ENCODE measurements around the gene ANKRD11.
"Not testable (repeated sequence)": the region's sequence is repeated elsewhere in the genome, so short reads cannot be mapped to it uniquely, and the experiment has no call there.

Gene ANKRD11

GRCh38 chr16:89343501-89344457 lies 146.6 kb downstream of the ANKRD11 start:
- DNase-seq, result no peak

GRCh38 chr16:89341697-89342694 lies 148.4 kb downstream of the ANKRD11 start:
- DNase-seq, result no peak

DNA sequence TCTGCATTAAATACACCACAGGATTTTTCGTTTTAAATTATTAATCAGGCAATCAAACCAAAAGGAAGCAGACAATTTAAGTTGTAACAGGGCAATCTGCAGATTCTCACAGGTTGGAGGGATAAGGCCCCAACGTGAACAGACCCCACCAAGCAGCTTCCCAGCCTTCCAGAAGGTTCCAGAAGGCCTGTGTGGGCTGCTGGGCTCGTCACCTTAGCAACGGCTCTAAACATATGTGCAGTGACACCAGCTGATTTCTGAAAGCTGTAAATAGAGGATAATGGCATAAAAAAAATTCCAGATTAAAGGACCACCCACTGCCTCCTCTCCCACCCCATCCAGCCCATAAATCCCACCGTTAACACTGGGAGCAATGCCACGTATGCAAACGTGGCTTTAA lies 149.1 kb downstream of the ANKRD11 start:
- no peak for DNase-seq

DNA sequence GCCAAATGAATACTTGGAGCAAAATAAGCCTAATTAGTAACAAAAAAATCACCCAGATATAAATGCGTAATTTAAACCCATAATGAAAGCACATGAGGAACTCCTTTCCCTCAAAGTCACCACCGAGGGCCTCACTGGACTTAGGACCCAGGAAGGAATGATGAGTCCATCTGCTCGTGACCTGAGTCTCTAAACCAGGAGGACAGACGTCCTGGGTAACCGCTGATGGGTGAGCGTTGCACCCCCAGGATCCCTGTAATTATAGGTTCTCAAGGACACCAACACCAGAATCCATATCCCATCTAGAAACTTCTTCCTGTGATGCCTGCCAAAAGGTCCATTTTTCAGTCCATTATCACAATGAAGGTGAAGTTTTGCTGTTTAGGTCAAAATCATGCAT lies 151.5 kb downstream of the ANKRD11 start:
- no peak for DNase-seq

- DNase-seq, result no peak
These were observed 152.4 kb downstream of the ANKRD11 start for GRCh38 chr16:89337965-89338364.

DNA sequence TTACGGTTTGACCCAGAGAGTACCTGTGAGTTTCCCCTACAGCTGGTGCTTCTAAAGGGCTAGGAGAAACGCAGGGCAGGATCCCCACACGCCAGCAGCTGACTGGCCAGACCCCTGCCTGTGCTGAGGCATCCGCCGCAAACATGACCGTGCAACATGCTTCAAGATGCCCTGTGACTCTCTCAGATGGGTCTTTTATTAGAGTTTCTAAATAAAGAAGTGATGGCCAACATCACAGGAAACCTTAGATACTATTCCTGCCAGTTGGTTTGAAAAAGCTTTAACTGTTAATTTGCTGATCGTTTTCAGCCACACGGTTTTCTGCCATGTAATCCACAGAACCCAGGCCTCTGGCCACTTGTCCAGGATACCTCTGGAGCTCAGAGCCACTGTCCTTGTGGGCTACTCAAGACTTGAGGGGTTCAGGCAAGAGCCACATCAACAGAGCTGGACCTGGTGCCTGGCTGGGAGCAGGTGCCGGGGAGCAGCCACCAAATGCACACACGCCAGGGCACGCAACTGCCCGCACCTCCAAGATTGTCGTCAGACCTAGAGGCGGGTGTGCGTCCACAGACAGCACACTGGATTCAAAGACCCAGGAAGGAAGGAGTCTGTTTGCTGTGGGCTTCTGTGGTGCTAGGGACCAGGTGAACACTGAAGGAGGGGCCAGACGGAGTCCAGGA lies 154.4 kb downstream of the ANKRD11 start:
- no peak for DNase-seq

DNA sequence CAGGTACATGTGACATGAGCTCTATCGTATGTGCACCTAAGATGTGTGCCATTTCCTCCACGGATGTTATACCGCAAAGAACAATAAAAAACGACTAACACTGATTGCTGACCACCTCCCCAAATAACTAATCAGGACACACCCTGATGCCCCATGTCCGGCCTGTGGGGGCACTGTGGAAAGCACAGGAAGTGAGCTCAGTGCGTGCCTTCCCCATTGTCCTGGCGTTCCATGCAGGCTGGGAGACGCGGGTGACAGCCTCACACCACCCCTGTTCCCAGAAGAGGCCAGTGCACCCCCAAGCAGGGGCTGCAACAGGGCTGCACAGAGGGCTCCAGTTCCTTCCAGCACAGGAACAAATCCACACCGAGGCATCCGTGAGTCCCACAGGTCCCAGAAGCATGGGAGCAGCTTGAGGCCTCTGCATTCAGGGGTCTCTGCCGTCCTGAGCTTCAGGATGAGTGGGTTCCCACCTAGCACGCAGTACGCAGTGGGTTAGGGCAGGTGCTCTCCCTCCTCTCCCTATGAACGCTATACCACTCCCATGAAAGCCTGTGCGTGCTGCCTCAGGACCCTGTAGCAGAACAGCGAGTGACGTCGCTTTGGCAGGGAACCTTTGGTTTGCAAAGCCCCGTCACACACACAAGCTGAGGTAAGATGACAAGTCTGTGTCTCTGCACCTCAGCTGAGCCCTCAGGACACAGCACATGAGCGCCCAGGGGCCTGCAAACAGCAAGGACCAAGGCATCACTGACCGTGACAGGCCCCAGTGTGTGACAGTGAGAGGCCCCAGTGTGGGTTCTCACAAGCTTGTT lies 155.2 kb downstream of the ANKRD11 start:
- DNase-seq, result no peak

DNA sequence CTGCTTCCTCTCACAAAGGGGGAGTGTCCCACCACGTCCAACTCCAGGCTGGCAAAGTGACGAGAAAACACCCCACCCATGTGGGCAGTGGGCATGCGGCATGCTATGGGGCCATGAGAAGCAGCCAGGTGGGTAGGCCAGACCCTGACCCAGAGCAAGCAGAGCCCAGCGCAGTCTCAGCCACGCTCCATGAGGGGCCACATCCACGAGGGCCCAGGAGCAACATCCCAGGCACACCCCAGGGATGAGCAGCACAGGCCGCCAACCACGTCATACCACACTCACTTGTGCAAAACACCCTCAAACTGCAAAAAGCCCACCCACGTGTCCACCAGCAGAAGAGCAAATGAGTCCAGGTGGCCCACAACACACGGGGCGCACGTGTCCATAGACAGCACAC lies 155.9 kb downstream of the ANKRD11 start:
- DNase-seq, result no peak

DNA sequence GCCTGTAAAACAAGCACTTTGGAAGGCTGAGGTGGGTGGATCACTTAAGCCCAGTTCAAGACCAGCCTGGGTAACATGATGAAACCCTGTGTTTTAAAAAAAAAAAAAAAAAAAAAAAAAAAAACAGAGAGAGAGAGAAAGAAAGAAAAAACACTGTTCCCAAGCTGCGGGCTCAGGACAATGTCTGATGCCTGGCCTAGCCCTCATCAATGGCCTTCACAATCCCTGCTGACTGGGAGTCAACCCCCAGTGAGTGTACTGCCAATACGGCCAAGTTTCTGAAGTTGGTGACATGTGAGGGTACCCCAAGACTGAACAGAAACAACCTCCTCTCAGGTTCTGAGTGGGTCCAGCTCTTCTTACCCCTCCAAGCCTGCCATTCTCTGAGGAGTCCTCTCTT lies 156.3 kb downstream of the ANKRD11 start:
- DNase-seq, result no peak

- not testable (repeated sequence) for DNase-seq
These were observed 156.9 kb downstream of the ANKRD11 start for GRCh38 chr16:89333401-89334001.

- no peak for DNase-seq
These were observed 157.5 kb downstream of the ANKRD11 start for GRCh38 chr16:89332902-89333245.

- no peak for DNase-seq
These were observed 158.0 kb downstream of the ANKRD11 start for GRCh38 chr16:89332243-89332901.

DNA sequence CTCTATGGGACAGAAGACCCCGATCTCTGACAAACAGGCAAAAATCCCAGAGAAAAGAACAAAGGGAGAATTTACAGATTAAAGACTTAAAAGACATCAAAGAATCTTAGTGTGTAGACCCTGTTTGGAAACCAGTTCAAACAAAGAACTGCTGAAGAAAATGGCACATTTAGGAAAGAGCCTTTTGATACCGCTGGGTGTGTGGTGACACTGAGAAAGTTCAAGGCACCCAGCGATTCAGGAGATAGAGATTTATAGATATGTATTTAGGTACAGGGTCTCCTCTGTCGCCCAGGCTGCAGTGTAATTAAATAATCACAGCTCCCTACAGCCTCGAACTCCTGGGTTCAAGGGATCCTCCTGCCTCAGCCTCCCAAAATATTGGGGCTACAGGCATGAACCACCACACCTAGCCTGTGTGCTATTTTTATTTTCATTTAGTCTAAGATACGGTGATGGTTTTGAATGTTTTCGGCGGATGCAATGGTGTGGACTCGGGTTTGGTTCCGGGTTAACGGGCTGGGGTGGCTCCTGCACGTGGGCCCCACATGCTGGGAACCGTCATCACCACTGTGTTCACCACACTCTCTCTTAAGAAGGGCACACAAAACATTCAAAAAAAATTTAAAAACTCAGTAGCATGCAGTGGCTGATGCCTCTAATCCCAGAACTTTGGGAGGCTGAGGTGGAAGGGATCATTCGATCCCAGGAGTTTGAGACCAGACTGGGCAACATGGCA lies 158.8 kb downstream of the ANKRD11 start:
- DNase-seq, result no peak

DNA sequence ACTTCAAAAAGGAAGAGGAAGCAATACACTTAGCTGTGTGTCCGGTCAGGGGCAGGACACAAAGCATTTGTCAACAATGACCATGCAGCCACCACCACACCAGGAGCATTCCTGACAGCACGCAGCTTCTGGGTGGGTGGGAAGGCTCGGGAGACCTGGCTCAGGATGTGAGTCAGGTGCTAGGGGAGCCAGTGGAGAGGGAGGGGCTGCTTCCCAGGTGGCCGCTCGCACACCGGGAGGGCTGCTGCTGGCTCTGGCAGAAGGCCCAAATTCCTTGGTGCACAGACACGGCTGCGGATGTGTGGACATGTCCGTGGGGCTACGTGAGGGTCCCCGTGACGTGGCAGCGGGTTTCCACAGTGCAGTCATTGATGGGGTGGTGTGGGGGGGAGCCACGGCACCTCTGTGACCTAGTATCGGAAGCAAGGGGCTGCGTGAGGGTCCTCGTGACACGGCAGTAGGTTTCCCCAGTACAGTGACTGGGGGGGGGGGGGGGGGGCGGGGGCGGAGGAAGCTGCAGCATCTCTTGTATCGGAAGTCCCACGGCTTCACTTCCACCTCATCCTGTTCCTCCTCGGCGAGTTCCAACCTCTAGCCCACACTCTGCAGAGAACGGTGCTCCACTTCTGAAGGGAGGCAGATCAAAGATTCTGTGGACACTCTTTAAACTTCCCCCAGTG lies 160.0 kb downstream of the ANKRD11 start:
- no peak for DNase-seq

- DNase-seq, result not testable (repeated sequence)
These were observed 160.6 kb downstream of the ANKRD11 start for GRCh38 chr16:89329830-89330176.

DNA sequence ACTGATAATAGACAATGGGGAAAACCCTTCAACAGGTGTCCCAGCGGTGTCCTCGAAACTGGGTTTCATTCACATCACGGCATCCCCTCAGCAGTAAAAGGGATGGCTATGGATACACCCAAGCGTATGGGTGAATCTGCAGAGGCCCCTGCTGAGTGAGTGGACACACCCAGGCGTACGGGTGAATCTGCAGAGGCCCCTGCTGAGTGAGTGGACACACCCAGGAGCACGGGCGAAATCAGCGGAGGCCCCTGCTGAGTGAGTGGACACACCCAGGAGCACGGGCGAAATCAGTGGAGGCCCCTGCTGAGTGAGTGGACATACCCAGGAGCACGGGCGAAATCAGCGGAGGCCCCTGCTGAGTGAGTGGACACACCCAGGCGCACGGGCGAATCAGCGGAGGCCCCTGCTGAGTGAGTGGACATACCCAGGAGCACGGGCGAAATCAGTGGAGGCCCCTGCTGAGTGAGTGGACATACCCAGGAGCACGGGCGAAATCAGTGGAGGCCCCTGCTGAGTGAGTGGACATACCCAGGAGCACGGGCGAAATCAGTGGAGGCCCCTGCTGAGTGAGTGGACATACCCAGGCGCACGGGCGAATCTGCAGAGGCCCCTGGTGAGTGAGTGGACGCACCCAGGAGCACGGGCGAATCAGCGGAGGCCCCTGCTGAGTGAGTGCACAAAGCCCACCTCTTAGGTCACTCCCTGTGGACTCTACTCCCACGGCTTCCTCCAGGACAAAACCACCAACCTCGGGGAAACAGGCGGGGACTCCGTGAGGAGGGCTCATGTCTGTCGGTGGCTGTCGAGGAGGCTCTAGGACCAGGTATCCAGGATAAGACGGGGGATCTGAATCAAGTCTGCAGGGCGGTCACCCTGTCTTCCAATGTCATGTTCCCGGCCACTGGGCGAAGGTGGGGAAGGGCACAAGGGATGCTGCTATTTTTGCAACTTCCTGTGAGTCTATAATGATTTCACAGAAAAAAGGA lies 161.7 kb downstream of the ANKRD11 start:
- DNase-seq, result not testable (repeated sequence)

DNA sequence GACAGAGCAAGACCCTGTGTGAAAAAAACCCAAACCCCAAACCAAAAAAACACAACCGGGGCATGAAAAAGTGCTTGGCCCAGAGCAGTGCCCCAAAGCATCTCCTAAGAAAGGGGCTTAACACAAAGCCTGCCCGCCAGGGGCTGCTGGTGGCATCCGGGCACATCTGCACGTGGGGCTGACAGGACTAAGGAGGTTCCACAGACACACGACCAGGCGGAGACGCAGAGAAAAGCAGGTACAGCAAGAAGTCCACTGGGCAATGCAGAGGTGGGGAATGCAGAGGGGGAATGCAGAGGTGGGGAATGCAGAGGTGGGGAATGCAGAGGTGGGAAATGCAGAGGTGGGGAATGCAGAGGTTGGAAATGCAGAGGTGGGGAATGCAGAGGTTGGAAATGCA lies 163.6 kb downstream of the ANKRD11 start:
- DNase-seq, result no peak

DNA sequence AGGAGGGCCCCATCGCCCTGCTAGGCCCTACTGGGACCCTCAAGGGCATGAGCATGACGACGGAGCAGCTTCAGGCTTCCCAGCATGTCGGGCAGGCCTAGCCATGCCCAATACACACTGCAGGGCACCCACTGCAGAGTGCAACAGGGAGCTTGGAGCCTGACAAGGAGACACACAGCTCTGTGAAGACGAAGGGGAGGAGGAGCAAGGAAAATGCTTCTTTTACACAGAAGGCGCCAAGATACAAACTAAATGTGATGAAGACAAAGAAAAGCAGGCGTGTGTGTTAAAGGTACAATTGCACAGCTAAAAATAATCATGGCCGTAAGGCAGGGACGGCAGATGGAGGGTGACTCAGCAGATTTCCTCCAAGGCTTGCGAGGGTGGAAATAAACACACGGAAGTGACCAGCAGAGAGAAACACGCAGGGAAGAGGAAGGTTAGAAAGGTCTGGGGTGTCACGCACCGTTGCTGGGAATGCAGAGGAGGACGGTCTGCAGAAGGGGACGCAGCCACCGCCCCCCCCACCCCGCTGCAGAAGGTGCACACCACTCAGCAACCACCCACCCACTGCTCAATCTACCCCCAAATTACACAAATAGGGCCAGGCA lies 164.4 kb downstream of the ANKRD11 start:
- no peak for DNase-seq

Data from cortex of kidney (tissue), 1 donor.